Liver (tissue), 9 donors: ENCODE measurements around the gene PSMB8. TPM values are rescaled to one million over a fixed set of nuclear protein-coding genes. Genes with fewer than 3 reads are reported as not detected.

Experiments
- DNase-seq: peaks from one replicate; pipeline ENCODE4 v3.0.0-alpha.2; 2017; ENCODE audit warnings: low spot score
- H3K27ac ChIP-seq, 2 donors: one replicate each; pipeline ENCODE4 v1.7.0; 2013; ENCODE audit warnings: inconsistent platforms in 2 of 2, low read length in 2 of 2, control low read depth in 1 of 2, low read depth in 1 of 2, mild to moderate bottlenecking in 1 of 2
- H3K27me3 ChIP-seq, 4 donors: one replicate each; pipeline versions ENCODE4 v1.6.1 to v1.7.0; 2013; ENCODE audit warnings: low read length in 3 of 4, inconsistent platforms in 1 of 4, mild to moderate bottlenecking in 1 of 4, moderate library complexity in 1 of 4; ENCODE audit not compliant: control insufficient read depth in 4 of 4, insufficient read depth in 4 of 4
- H3K36me3 ChIP-seq, 4 donors: one replicate each; pipeline versions ENCODE4 v1.6.1 to v1.7.0; 2013; ENCODE audit warnings: low read length in 3 of 4, mild to moderate bottlenecking in 3 of 4, low read depth in 1 of 4, moderate library complexity in 1 of 4; ENCODE audit not compliant: control insufficient read depth in 4 of 4, insufficient read depth in 3 of 4
- H3K4me1 ChIP-seq, 4 donors: one replicate each; pipeline versions ENCODE4 v1.6.1 to v1.7.0; 2013; ENCODE audit warnings: low read length in 3 of 4, mild to moderate bottlenecking in 3 of 4, moderate library complexity in 1 of 4; ENCODE audit not compliant: control insufficient read depth in 4 of 4, insufficient read depth in 4 of 4
- H3K4me3 ChIP-seq, 3 donors: one replicate each; pipeline versions ENCODE4 v1.6.1 to v1.7.0; 2013; ENCODE audit warnings: low read length in 3 of 3, control low read depth in 1 of 3, low read depth in 1 of 3, mild to moderate bottlenecking in 1 of 3
- H3K9ac ChIP-seq, 2 donors: one replicate each; pipeline ENCODE4 v1.7.0; 2013; ENCODE audit warnings: low read length in 2 of 2, mild to moderate bottlenecking in 2 of 2, moderate library complexity in 2 of 2, control low read depth in 1 of 2, low read depth in 1 of 2
- H3K9me3 ChIP-seq, 4 donors: one replicate each; pipeline versions ENCODE4 v1.6.1 to v1.7.0; 2013; ENCODE audit warnings: low read length in 3 of 4; ENCODE audit not compliant: control insufficient read depth in 4 of 4
- EGR1 ChIP-seq, 2 donors: IDR thresholded peaks; 2 replicates each; pipeline ENCODE4 v1.6.1; 2016 to 2018; ENCODE audit warnings: antibody characterized with exemption in 2 of 2, low read depth in 2 of 2
- FOXA1 ChIP-seq: IDR thresholded peaks from 2 replicates; pipeline ENCODE4 v1.6.1; 2016; ENCODE audit warnings: antibody characterized with exemption
- FOXA2 ChIP-seq: IDR thresholded peaks from 2 replicates; pipeline ENCODE4 v1.6.1; 2016; ENCODE audit warnings: antibody characterized with exemption
- GABPA ChIP-seq, 2 donors: IDR thresholded peaks in 1 of 2; conservative IDR thresholded peaks in 1 of 2; 2 replicates each; pipeline ENCODE4 v1.6.1; 2016; ENCODE audit warnings: antibody characterized with exemption in 2 of 2, mild to moderate bottlenecking in 1 of 2, moderate library complexity in 1 of 2
- HNF4A ChIP-seq, 2 donors: conservative IDR thresholded peaks; 2 replicates each; pipeline ENCODE4 v1.6.1; 2016; ENCODE audit warnings: antibody characterized with exemption in 2 of 2, mild to moderate bottlenecking in 2 of 2
- HNF4G ChIP-seq: IDR thresholded peaks from 2 replicates; pipeline ENCODE4 v1.6.1; 2016; ENCODE audit warnings: antibody characterized with exemption
- JUND ChIP-seq, 2 donors: IDR thresholded peaks; 2 replicates each; pipeline ENCODE4 v1.6.1; 2016; ENCODE audit warnings: antibody characterized with exemption in 2 of 2
- RAD21 ChIP-seq, 2 donors: IDR thresholded peaks; 2 replicates each; pipeline ENCODE4 v1.6.1; 2016; ENCODE audit warnings: antibody characterized with exemption in 2 of 2, mild to moderate bottlenecking in 2 of 2
- RXRA ChIP-seq, 2 donors: IDR thresholded peaks; 2 replicates each; pipeline ENCODE4 v1.6.1; 2017 to 2018; ENCODE audit warnings: antibody characterized with exemption in 2 of 2, mild to moderate bottlenecking in 1 of 2
- YY1 ChIP-seq: IDR thresholded peaks from 2 replicates; pipeline ENCODE4 v1.6.1; 2016; ENCODE audit warnings: antibody characterized with exemption, mild to moderate bottlenecking
- WGBS: extraction: QIAGEN DNeasy Blood & Tissue Kit; methylation state at CpG from one replicate; pipeline ENCODE4 v1.1.7; 2013; 5-methylcytosine and 5-hydroxymethylcytosine counted together
- polyA plus RNA-seq, 2 donors: library from polyadenylated mRNA; stranded (reverse) in 1 of 2; unstranded in 1 of 2; fragments of 200-250 nt in 1 of 2; fragments of >200 nt in 1 of 2; fragmentation: Nextera tagmentation in 1 of 2; extraction: Ambion mirVana in 1 of 2; gene quantifications; one replicate each; pipeline versions ENCODE4 v1.2.1 to v1.2.3, GENCODE V29; 2013 to 2015
- total RNA-seq, 2 donors: library from RNA; depleted of rRNA; stranded (reverse); fragments of >200 nt; gene quantifications; one replicate each; pipeline ENCODE4 v1.2.3, GENCODE V29; 2014
- TF ChIP-seq, protein P1 (sequence below): IDR thresholded peaks from 2 replicates; pipeline ENCODE4 v1.6.1; 2016; ENCODE audit warnings: antibody characterized with exemption
- TF ChIP-seq, protein P2 (sequence below): fragments of 150-350 bp; IDR thresholded peaks from 2 replicates; pipeline ENCODE4 v1.5.1; 2017; ENCODE audit warnings: improper control_type of control experiment, low read depth, low read length; ENCODE audit not compliant: missing input control
- TF ChIP-seq, protein P3 (sequence below): IDR thresholded peaks from 2 replicates; pipeline ENCODE4 v1.6.1; 2016; ENCODE audit warnings: antibody characterized with exemption, mild to moderate bottlenecking
- TF ChIP-seq, protein P4 (sequence below): IDR thresholded peaks from 2 replicates; pipeline ENCODE4 v1.6.1; 2016; ENCODE audit warnings: antibody characterized with exemption
- donor health status: healthy.
- donor health status: healthy.
- donor health status: healthy.
- donor health status: healthy.
- donor health status: healthy.

The PSMB8 gene
- total and polyA plus RNA-seq, 4 donors = 19.9 to 75.1 (median 44.0) TPM

DNA sequence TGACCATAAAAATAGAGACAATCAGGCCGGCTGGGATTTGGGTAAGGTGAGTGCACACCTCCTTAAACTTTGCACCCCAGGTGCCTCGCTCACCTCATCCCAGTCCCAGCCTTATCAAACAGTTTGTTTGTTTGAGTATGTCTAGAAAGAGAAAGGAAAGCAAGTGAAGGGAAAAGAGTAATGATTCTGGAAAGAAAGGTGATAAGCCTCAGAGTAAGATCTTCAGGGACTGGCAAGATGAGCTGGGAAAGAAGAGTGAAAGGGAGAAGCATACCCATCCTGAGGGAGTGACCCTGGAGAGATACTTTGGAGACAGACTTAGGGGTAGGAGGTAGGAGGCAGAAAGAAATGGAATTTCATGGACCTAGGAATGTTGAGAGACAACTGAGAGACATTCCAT lies 7.0 kb downstream of the PSMB8 start:
- Histone ChIP-seq H3K27ac (no peak overlapping the region), H3K4me3 (no peak overlapping the region), H3K9ac (no peak overlapping the region), H3K4me1 (peaks cover 6 to 24% (median 9%) of the 10 kb centered on the region in 4 donors), H3K27me3 (no peaks in the 10 kb centered on the region), H3K36me3 (peaks cover 0 to 14% (median 11%) of the 10 kb centered on the region in 4 donors), H3K9me3 (no peaks in the 10 kb centered on the region)
- no peak for DNase-seq
- WGBS = 86% methylated on average over 2 of the region's 2 CpGs
- TF ChIP-seq FOXA2 (no peak), YY1 (no peak), EGR1 (IDR thresholded peaks at IDR 0.05; ENCODE audit: low read depth in 2 of 2) (no peak), FOXA1 (no peak), RAD21 (IDR thresholded peaks at IDR 0.05) (no peak), HNF4G (no peak), HNF4A (conservative IDR thresholded peaks at IDR 0.05) (no peak), RXRA (IDR thresholded peaks at IDR 0.05) (no peak), GABPA (IDR thresholded peaks at IDR 0.05 in 1 of 2, conservative IDR thresholded peaks at IDR 0.05 in 1 of 2) (no peak), JUND (IDR thresholded peaks at IDR 0.05) (no peak)
- TF ChIP-seq, protein P1, sequence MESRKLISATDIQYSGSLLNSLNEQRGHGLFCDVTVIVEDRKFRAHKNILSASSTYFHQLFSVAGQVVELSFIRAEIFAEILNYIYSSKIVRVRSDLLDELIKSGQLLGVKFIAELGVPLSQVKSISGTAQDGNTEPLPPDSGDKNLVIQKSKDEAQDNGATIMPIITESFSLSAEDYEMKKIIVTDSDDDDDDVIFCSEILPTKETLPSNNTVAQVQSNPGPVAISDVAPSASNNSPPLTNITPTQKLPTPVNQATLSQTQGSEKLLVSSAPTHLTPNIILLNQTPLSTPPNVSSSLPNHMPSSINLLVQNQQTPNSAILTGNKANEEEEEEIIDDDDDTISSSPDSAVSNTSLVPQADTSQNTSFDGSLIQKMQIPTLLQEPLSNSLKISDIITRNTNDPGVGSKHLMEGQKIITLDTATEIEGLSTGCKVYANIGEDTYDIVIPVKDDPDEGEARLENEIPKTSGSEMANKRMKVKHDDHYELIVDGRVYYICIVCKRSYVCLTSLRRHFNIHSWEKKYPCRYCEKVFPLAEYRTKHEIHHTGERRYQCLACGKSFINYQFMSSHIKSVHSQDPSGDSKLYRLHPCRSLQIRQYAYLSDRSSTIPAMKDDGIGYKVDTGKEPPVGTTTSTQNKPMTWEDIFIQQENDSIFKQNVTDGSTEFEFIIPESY = no peak
- TF ChIP-seq, protein P2, sequence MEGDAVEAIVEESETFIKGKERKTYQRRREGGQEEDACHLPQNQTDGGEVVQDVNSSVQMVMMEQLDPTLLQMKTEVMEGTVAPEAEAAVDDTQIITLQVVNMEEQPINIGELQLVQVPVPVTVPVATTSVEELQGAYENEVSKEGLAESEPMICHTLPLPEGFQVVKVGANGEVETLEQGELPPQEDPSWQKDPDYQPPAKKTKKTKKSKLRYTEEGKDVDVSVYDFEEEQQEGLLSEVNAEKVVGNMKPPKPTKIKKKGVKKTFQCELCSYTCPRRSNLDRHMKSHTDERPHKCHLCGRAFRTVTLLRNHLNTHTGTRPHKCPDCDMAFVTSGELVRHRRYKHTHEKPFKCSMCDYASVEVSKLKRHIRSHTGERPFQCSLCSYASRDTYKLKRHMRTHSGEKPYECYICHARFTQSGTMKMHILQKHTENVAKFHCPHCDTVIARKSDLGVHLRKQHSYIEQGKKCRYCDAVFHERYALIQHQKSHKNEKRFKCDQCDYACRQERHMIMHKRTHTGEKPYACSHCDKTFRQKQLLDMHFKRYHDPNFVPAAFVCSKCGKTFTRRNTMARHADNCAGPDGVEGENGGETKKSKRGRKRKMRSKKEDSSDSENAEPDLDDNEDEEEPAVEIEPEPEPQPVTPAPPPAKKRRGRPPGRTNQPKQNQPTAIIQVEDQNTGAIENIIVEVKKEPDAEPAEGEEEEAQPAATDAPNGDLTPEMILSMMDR = no peak
- TF ChIP-seq, protein P3, sequence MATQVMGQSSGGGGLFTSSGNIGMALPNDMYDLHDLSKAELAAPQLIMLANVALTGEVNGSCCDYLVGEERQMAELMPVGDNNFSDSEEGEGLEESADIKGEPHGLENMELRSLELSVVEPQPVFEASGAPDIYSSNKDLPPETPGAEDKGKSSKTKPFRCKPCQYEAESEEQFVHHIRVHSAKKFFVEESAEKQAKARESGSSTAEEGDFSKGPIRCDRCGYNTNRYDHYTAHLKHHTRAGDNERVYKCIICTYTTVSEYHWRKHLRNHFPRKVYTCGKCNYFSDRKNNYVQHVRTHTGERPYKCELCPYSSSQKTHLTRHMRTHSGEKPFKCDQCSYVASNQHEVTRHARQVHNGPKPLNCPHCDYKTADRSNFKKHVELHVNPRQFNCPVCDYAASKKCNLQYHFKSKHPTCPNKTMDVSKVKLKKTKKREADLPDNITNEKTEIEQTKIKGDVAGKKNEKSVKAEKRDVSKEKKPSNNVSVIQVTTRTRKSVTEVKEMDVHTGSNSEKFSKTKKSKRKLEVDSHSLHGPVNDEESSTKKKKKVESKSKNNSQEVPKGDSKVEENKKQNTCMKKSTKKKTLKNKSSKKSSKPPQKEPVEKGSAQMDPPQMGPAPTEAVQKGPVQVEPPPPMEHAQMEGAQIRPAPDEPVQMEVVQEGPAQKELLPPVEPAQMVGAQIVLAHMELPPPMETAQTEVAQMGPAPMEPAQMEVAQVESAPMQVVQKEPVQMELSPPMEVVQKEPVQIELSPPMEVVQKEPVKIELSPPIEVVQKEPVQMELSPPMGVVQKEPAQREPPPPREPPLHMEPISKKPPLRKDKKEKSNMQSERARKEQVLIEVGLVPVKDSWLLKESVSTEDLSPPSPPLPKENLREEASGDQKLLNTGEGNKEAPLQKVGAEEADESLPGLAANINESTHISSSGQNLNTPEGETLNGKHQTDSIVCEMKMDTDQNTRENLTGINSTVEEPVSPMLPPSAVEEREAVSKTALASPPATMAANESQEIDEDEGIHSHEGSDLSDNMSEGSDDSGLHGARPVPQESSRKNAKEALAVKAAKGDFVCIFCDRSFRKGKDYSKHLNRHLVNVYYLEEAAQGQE = no peak
- TF ChIP-seq, protein P4, sequence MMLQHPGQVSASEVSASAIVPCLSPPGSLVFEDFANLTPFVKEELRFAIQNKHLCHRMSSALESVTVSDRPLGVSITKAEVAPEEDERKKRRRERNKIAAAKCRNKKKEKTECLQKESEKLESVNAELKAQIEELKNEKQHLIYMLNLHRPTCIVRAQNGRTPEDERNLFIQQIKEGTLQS = no peak

DNA sequence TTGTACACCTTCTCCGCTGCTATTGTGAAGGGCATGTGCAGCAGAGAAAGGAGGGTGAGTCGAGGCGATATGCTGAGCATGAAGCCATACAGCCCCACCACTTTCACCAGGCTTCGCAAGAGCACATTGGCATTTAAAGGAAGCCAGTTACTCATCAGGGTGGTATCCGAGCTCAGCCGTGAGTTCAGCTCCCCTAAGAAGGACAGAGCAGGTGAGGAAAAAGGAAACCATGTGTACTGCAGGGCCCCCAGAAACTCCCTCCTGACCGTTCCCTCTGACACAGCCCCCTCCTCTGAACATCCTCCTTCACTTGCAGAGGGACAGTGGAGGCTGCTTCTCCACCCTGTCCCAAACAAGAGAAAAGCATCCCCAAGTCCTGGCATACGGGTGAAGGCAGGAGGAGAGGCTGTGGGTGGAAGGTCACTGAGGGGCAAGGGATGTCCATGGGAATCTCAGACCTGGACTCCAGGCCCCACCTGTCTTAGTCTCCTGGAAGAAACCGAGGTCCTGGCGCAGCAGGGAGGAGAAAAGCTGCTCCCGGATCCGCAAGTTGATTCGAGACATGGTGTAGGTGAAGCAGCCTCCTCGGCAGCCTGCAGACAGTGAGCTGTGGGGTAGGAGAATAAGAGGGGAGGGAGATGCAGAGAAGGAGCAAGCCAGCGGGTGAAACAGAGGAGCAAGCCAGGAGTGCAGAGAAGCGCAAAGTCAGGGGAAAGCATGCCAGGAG lies 8.5 kb downstream of the PSMB8 start:
- 97% methylated on average over 16 of the region's 16 CpGs for WGBS
- no peak overlapping the region for H3K27ac ChIP-seq
- no peak overlapping the region for H3K9ac ChIP-seq
- H3K9me3 ChIP-seq = no peaks in the 10 kb centered on the region
- H3K4me3 ChIP-seq = no peak overlapping the region
- TF ChIP-seq, protein P1 = no peak
- TF ChIP-seq EGR1 (IDR thresholded peaks at IDR 0.05; ENCODE audit: low read depth in 2 of 2) (no peak), FOXA2 (no peak), RXRA (IDR thresholded peaks at IDR 0.05) (no peak), FOXA1 (no peak)
- TF ChIP-seq, protein P3 = no peak
- H3K4me1 ChIP-seq = peaks cover 4 to 11% (median 5%) of the 10 kb centered on the region in 4 donors
- no peak for DNase-seq
- peaks cover 2 to 23% (median 16%) of the 10 kb centered on the region in 4 donors for H3K36me3 ChIP-seq
- no peaks in the 10 kb centered on the region for H3K27me3 ChIP-seq
